GM12874 (cell line): Measurements from ENCODE around the gene ZNF532.

ENCODE experiments used
- TF ChIP-seq, protein P1 (sequence below): IDR thresholded peaks from 2 replicates; pipeline ENCODE4 v1.5.1; 2011; ENCODE audit warnings: low read depth, mild to moderate bottlenecking, control low read depth, low read length, moderate library complexity; ENCODE audit not compliant: insufficient read depth

Gene ZNF532

GRCh38 chr18:58866773-58867150 lies 2.1 kb downstream of the ZNF532 start:
- TF ChIP-seq, protein P1, sequence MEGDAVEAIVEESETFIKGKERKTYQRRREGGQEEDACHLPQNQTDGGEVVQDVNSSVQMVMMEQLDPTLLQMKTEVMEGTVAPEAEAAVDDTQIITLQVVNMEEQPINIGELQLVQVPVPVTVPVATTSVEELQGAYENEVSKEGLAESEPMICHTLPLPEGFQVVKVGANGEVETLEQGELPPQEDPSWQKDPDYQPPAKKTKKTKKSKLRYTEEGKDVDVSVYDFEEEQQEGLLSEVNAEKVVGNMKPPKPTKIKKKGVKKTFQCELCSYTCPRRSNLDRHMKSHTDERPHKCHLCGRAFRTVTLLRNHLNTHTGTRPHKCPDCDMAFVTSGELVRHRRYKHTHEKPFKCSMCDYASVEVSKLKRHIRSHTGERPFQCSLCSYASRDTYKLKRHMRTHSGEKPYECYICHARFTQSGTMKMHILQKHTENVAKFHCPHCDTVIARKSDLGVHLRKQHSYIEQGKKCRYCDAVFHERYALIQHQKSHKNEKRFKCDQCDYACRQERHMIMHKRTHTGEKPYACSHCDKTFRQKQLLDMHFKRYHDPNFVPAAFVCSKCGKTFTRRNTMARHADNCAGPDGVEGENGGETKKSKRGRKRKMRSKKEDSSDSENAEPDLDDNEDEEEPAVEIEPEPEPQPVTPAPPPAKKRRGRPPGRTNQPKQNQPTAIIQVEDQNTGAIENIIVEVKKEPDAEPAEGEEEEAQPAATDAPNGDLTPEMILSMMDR, result no peak

- TF ChIP-seq, protein P1, result no peak
Measured at GRCh38 chr18:58867281-58867961, 2.7 kb downstream of the ZNF532 start.

- TF ChIP-seq, protein P1, result no peak
Measured at GRCh38 chr18:58868440-58868839, 3.8 kb downstream of the ZNF532 start.

DNA sequence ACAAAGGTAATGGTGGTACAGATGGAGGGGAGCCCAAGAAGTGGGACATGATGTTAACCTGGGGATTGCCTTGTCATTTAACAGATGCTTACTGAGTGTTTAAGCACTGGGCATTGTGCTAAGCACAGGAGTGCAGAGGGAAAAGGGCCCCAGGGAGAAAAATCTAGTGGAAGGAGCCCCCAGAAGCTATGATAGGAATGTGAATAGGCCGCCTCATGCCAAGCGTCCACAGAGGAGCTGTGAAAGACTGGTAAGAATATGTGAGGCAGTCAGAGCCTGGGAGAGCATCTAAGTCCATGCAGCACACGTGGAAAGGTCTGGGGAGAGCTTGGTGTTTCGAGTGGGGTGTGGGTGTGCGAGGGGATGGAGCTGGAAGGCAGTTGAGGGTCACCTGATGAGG lies 5.5 kb downstream of the ZNF532 start:
- TF ChIP-seq, protein P1, result no peak

- TF ChIP-seq, protein P1, result no peak
Measured at GRCh38 chr18:58870621-58871020, 5.9 kb downstream of the ZNF532 start.

GRCh38 chr18:58871514-58872420 lies 7.1 kb downstream of the ZNF532 start:
- TF ChIP-seq, protein P1, result no peak

GRCh38 chr18:58878640-58879039 lies 14.0 kb downstream of the ZNF532 start:
- TF ChIP-seq, protein P1, result no peak
